B cell (primary cell): Measurements from ENCODE around the gene PA2G4. TPM values are rescaled to one million over a fixed set of nuclear protein-coding genes. Genes with fewer than 3 reads are reported as not detected.

ENCODE experiments used
- ATAC-seq: fragments of 200-7000 bp; cut with Tn5 transposase; one replicate; pipeline ENCODE4 v1.10.0; 2021; ENCODE audit warnings: low read depth, mild to moderate bottlenecking, moderate number of reproducible peaks, moderate library complexity
- CTCF ChIA-PET: fragments of 350-600 bp; sonication (Branson Sonifier 250); formaldehyde crosslinking; loops from one replicate; lab custom pipeline; 2021; ENCODE audit warnings: antibody characterized with exemption, inconsistent platforms; lab: Charles Lee
- POLR2A ChIA-PET: fragments of 350-600 bp; sonication (Branson Sonifier 250); formaldehyde crosslinking; loops from one replicate; lab custom pipeline; 2021; ENCODE audit warnings: antibody characterized with exemption; lab: Charles Lee
- DNase-seq: peaks from one replicate; pipeline ENCODE4 v3.0.0; 2013
- H2AFZ ChIP-seq: 2 replicates; pipeline ENCODE4 v1.6.1; 2012; ENCODE audit warnings: mild to moderate bottlenecking, low read depth, low read length; ENCODE audit not compliant: insufficient read depth, poor library complexity, severe bottlenecking
- H3K27ac ChIP-seq, 2 donors: 1 replicate in 1 of 2; 2 replicates in 1 of 2; pipeline ENCODE4 v1.5.1; 2012 to 2013; ENCODE audit warnings: low read length in 2 of 2, mild to moderate bottlenecking in 2 of 2, moderate library complexity in 1 of 2
- H3K27me3 ChIP-seq, 4 experiments: fragments of 200-600 bp in 1 of 4; sonication (generic) in 1 of 4; replicated peaks in 1 of 4; 1 replicate in 2 of 4; 2 replicates in 2 of 4; pipeline versions ENCODE4 v1.6.1 to v1.7.0; 2013 to 2016; ENCODE audit warnings: low read length in 3 of 4, mild to moderate bottlenecking in 2 of 4, mixed read lengths in 1 of 4, moderate library complexity in 1 of 4; ENCODE audit not compliant: insufficient read depth in 4 of 4, control insufficient read depth in 3 of 4; ENCODE audit errors: control extremely low read depth in 1 of 4
- H3K36me3 ChIP-seq, 2 experiments: replicated peaks in 1 of 2; 1 replicate in 1 of 2; 2 replicates in 1 of 2; pipeline versions ENCODE4 v1.6.1 to v1.7.1; 2013; ENCODE audit warnings: low read length in 1 of 2; ENCODE audit not compliant: insufficient read depth in 2 of 2, control insufficient read depth in 1 of 2; ENCODE audit errors: control extremely low read depth in 1 of 2, extremely low read depth in 1 of 2
- H3K4me1 ChIP-seq, 2 donors: fragments of 200-600 bp in 1 of 2; sonication (generic) in 1 of 2; 1 replicate in 1 of 2; 2 replicates in 1 of 2; pipeline versions ENCODE4 v1.5.1 to v1.6.1; 2013 to 2017; ENCODE audit warnings: low read length in 2 of 2; ENCODE audit not compliant: control insufficient read depth in 2 of 2, insufficient read depth in 2 of 2
- H3K4me2 ChIP-seq: replicated peaks from 2 replicates; pipeline ENCODE3; 2012; ENCODE audit warnings: mild to moderate bottlenecking, low read depth, low read length; ENCODE audit not compliant: poor library complexity, severe bottlenecking
- H3K4me3 ChIP-seq, 5 experiments: fragments of 200-600 bp in 1 of 5; sonication (generic) in 1 of 5; 1 replicate in 3 of 5; 2 replicates in 2 of 5; pipeline versions ENCODE4 v1.5.1 to v1.7.0; 2011 to 2016; ENCODE audit warnings: low read length in 4 of 5, mild to moderate bottlenecking in 4 of 5, low read depth in 2 of 5, control low read depth in 1 of 5, moderate library complexity in 1 of 5; ENCODE audit not compliant: insufficient read depth in 1 of 5; ENCODE audit errors: control extremely low read depth in 1 of 5, extremely low read depth in 1 of 5
- H3K79me2 ChIP-seq: fragments of 200-600 bp; sonication (generic); one replicate; pipeline ENCODE4 v1.6.0; 2016; ENCODE audit warnings: low read length; ENCODE audit not compliant: control insufficient read depth, insufficient read depth
- H3K9ac ChIP-seq: fragments of 200-600 bp; sonication (generic); 2 replicates; pipeline ENCODE4 v1.6.1; 2017; ENCODE audit warnings: mild to moderate bottlenecking, low read length, moderate library complexity
- H3K9me3 ChIP-seq, 3 donors: one replicate each; pipeline versions ENCODE4 v1.6.1 to v1.7.1; 2013; ENCODE audit warnings: low read length in 2 of 3; ENCODE audit not compliant: control insufficient read depth in 2 of 3, insufficient read depth in 1 of 3; ENCODE audit errors: control extremely low read depth in 1 of 3
- H4K20me1 ChIP-seq: 2 replicates; pipeline ENCODE4 v1.6.0; 2012; ENCODE audit warnings: mild to moderate bottlenecking, low read length; ENCODE audit not compliant: insufficient read depth, control insufficient read depth, poor library complexity, severe bottlenecking
- H3K27ac Mint-ChIP-seq: one replicate; pipeline ENCODE4 v1.8.0; 2021; ENCODE audit warnings: mixed read lengths
- H3K27me3 Mint-ChIP-seq: one replicate; pipeline ENCODE4 v1.8.0; 2021; ENCODE audit warnings: mixed read lengths
- H3K4me1 Mint-ChIP-seq: one replicate; pipeline ENCODE4 v1.8.0; 2021; ENCODE audit warnings: mixed read lengths
- H3K4me3 Mint-ChIP-seq: one replicate; pipeline ENCODE4 v1.8.0; 2021; ENCODE audit warnings: mixed read lengths
- H3K9me3 Mint-ChIP-seq: one replicate; pipeline ENCODE4 v1.8.0; 2022; ENCODE audit warnings: mixed read lengths; ENCODE audit not compliant: insufficient read depth
- EZH2 ChIP-seq: IDR thresholded peaks from 2 replicates; pipeline ENCODE4 v1.6.1; 2012; ENCODE audit warnings: borderline replicate concordance, low read depth, mild to moderate bottlenecking, moderate library complexity, low read length; ENCODE audit not compliant: insufficient read depth, poor library complexity, severe bottlenecking
- WGBS: methylation state at CpG from one replicate; pipeline ENCODE4 v1.1.5; 2013; ENCODE audit warnings: missing lambda C conversion rate; ENCODE audit not compliant: insufficient coverage; 5-methylcytosine and 5-hydroxymethylcytosine counted together
- intact Hi-C: fragments of 100-400 bp; cut with micrococcal nuclease; formaldehyde crosslinking; loops from one replicate; pipeline ENCODE4 v1.10.0; 2022
- polyA plus RNA-seq: library from polyadenylated mRNA; depleted of rRNA; stranded (reverse); fragments of >200 nt; gene quantifications from 2 replicates; pipeline ENCODE4 v1.2.3, GENCODE V29; 2012
- total RNA-seq, 2 donors: library from RNA; stranded (reverse); fragments of 120-200 nt in 1 of 2; gene quantifications; 1 replicate in 1 of 2; 2 replicates in 1 of 2; pipeline versions ENCODE4 v1.2.3 to v1.2.4, GENCODE V29; 2013 to 2022
- TF ChIP-seq, protein P1 (sequence below): fragments of 200-600 bp; IDR thresholded peaks from one replicate; pipeline ENCODE4 v1.8.0; 2022; ENCODE audit warnings: antibody characterized with exemption, mild to moderate bottlenecking

PA2G4 gene
- total and polyA plus RNA-seq, 2 donors (not counting 1 experiment from before 2014, with no cell fraction given): 56.7 to 77.3 TPM

DNA sequence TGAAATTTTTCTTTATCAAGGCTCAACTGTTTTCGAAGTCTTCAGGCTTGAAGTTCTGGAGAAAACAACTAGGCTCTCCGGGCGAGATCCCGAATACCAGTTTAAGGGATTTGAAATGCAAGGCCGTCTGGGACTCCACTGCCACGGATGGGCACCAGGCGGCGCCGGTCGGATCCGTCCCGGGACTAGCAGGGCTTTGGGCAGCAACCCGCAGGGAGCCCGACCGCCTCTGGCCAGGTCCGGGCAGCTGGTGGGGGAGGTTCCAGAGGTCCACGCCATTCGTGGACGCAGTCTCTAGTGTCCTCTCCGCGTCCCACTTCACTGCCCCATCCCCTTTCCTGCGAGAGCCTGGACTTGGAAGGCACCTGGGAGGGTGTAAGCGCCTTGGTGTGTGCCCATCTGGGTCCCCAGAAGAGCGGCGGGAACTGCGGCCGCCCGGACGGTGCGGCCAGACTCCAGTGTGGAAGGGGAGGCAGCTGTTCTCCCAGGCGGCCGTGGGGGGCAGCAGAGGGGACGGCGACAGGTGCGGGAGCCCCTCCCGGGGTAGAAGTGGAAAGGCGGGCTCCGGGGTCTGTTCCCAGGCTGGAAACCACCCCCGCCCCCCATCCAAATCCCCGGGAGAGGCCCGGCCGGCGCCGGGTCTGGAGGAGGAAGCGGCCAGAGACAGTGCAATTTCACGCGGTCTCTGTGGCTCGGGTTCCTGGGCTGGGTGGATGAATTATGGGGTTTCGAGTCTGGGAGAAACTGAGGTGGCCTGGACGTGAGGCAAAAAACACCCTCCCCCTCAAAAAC lies 25.2 kb upstream of the PA2G4 start:
- TF ChIP-seq, protein P1, sequence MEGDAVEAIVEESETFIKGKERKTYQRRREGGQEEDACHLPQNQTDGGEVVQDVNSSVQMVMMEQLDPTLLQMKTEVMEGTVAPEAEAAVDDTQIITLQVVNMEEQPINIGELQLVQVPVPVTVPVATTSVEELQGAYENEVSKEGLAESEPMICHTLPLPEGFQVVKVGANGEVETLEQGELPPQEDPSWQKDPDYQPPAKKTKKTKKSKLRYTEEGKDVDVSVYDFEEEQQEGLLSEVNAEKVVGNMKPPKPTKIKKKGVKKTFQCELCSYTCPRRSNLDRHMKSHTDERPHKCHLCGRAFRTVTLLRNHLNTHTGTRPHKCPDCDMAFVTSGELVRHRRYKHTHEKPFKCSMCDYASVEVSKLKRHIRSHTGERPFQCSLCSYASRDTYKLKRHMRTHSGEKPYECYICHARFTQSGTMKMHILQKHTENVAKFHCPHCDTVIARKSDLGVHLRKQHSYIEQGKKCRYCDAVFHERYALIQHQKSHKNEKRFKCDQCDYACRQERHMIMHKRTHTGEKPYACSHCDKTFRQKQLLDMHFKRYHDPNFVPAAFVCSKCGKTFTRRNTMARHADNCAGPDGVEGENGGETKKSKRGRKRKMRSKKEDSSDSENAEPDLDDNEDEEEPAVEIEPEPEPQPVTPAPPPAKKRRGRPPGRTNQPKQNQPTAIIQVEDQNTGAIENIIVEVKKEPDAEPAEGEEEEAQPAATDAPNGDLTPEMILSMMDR: peak; percentile 80
- no peak for TF ChIP-seq EZH2
- DNase-seq (peak; percentile 65), ATAC-seq (peak; percentile 77)
- H3K36me3 ChIP-seq: no peaks in the 10 kb centered on the region
- Mint-ChIP-seq H3K4me3 (peak overlapping the region; percentile 91), H3K27ac (no peak overlapping the region), H3K9me3 (no peaks in the 10 kb centered on the region), H3K27me3 (peaks cover 15% of the 10 kb centered on the region), H3K4me1 (peaks cover 12% of the 10 kb centered on the region)
- CTCF ChIA-PET: interaction anchor here (0.7 to 1.6 kb wide), 8 partner anchors 9 to 336 kb away, joined by 3 read pairs; partner anchors contain the start of genes GDF11, STAT2 and ZC3H10
- H3K4me1 ChIP-seq: peaks cover 18 to 22% of the 10 kb centered on the region in 2 donors
- no peak overlapping the region for H3K27ac ChIP-seq
- no peaks in the 10 kb centered on the region for H3K79me2 ChIP-seq
- H3K4me3 ChIP-seq: peak overlapping the region; percentile 53 to 91 (median 70)
- H3K9me3 ChIP-seq: peaks cover 0 to 12% (median 0%) of the 10 kb centered on the region in 3 donors
- no peaks in the 10 kb centered on the region for H4K20me1 ChIP-seq
- intact Hi-C loops: loop anchor here (1.0 kb wide), 1 partner anchor 39 kb away; the partner anchor contains the start of gene ZC3H10
- WGBS: 8% methylated on average over 37 of the region's 50 CpGs
- POLR2A ChIA-PET: interaction anchor here (2.1 kb wide), 1 partner anchor 25 kb away, joined by 5 read pairs; the partner anchor contains the start of gene PA2G4
- H3K27me3 ChIP-seq: peaks cover 0 to 46% (median 15%) of the 10 kb centered on the region in 4 experiments
- H2AFZ ChIP-seq: peak overlapping the region; percentile 91
- peak overlapping the region; percentile 100 for H3K4me2 ChIP-seq
- H3K9ac ChIP-seq: peak overlapping the region; percentile 79
